H1 (cell line): ENCODE data around the gene BORCS8. TPM values are rescaled to one million over a fixed set of nuclear protein-coding genes. Genes with fewer than 3 reads are reported as not detected.

Experiments
- ATF3 ChIP-seq: IDR thresholded peaks from 2 replicates; pipeline ENCODE4 v1.6.1; 2011; ENCODE audit warnings: low read depth, mild to moderate bottlenecking, low read length; ENCODE audit not compliant: insufficient read depth
- BCL11A ChIP-seq, 2 experiments: IDR thresholded peaks; one replicate each; pipeline ENCODE4 v1.6.1; 2011; ENCODE audit warnings: low read depth in 2 of 2, low read length in 2 of 2, mild to moderate bottlenecking in 2 of 2
- CHD7 ChIP-seq: fragments of 300-600 bp; sonication (generic); IDR thresholded peaks from 2 replicates; pipeline ENCODE4 v1.7.1; 2012; ENCODE audit warnings: low read length, moderate library complexity, mild to moderate bottlenecking, inconsistent platforms; ENCODE audit not compliant: insufficient replicate concordance
- CTBP2 ChIP-seq: IDR thresholded peaks from 2 replicates; pipeline ENCODE4 v1.7.0; 2011; ENCODE audit warnings: borderline replicate concordance, mild to moderate bottlenecking, moderate library complexity, mixed read lengths, low read length; ENCODE audit not compliant: insufficient read depth, insufficient read length
- E2F6 ChIP-seq: IDR thresholded peaks from 2 replicates; pipeline ENCODE4 v1.6.1; 2012; ENCODE audit warnings: inconsistent platforms
- EZH2 ChIP-seq: fragments of 200-600 bp; sonication (generic); IDR thresholded peaks from 2 replicates; pipeline ENCODE4 v1.7.1; 2012; ENCODE audit warnings: low read depth, mild to moderate bottlenecking, moderate library complexity, low read length, inconsistent platforms; ENCODE audit not compliant: severe bottlenecking
- GTF2F1 ChIP-seq: IDR thresholded peaks from 2 replicates; pipeline ENCODE4 v1.6.1; 2012; ENCODE audit warnings: low read depth, low read length, improper control_type of control experiment, borderline replicate concordance
- SP4 ChIP-seq: IDR thresholded peaks from 2 replicates; pipeline ENCODE4 v1.6.1; 2012; ENCODE audit warnings: low read length, inconsistent platforms
- SUZ12 ChIP-seq: fragments of 200-600 bp; sonication (generic); IDR thresholded peaks from 2 replicates; pipeline ENCODE4 v1.6.1; 2012; ENCODE audit warnings: mild to moderate bottlenecking, inconsistent platforms, low read length, moderate library complexity, mixed read lengths
- TEAD4 ChIP-seq: IDR thresholded peaks from 2 replicates; pipeline ENCODE4 v1.6.1; 2012; ENCODE audit warnings: low read depth, low read length, inconsistent platforms, mixed read lengths
- polyA plus RNA-seq, 7 experiments: library from polyadenylated mRNA; depleted of rRNA in 3 of 7; stranded (reverse) in 5 of 7; unstranded in 2 of 7; fragments of >200 nt in 5 of 7; fragments of 200-250 nt in 2 of 7; gene quantifications; 1 replicate in 5 of 7; 2 replicates in 1 of 7; 4 replicates in 1 of 7; pipeline versions ENCODE4 v1.2.1 to v1.2.3, GENCODE V29; 2011 to 2013; ENCODE audit warnings: missing spikeins in 2 of 7, mixed read lengths in 2 of 7
- total RNA-seq: library from RNA; stranded (reverse); fragmentation: NEBNext Ultra II Directional; extraction: Animal tissue kit (Norgen Biotek cat#: 25700); gene quantifications from 2 replicates; pipeline ENCODE4 v1.2.1, GENCODE V29; 2021

The BORCS8 gene
- total and polyA plus RNA-seq, 2 of the 8 experiments (the other 6 are each of a cell fraction or from before 2014, with no cell fraction given) = 15.0 to 15.9 TPM

GRCh38 chr19:19215792-19216191 lies 23.8 kb upstream of the BORCS8 start (continued):
- TF ChIP-seq CHD7 = no peak
- TF ChIP-seq BCL11A (IDR thresholded peaks at IDR 0.05; ENCODE audit: low read depth in 2 of 2, low read length in 2 of 2) = no peak
- TF ChIP-seq CTBP2 = no peak
- no peak for TF ChIP-seq E2F6
- TF ChIP-seq TEAD4 = no peak
- no peak for TF ChIP-seq SP4
- TF ChIP-seq EZH2 = no peak
- no peak for TF ChIP-seq GTF2F1
- TF ChIP-seq ATF3 = no peak
- no peak for TF ChIP-seq SUZ12
